H9 (cell line): ENCODE data around the gene ADAMTS16. TPM values are rescaled to one million over a fixed set of nuclear protein-coding genes. Genes with fewer than 3 reads are reported as not detected.
A peak's percentile ranks its signal among the peaks of the same experiment; 100 is the strongest.

Experiments
- DNase-seq: peaks from one replicate; pipeline ENCODE4 v3.0.0-alpha.2; 2017
- H2AFZ ChIP-seq: one replicate; pipeline ENCODE4 v1.6.1; 2013; ENCODE audit warnings: mild to moderate bottlenecking, low read length, control low read depth, moderate library complexity
- H2AK5ac ChIP-seq: 2 replicates; pipeline ENCODE4 v1.6.1; 2013; ENCODE audit warnings: low read length, control low read depth, mixed read lengths; ENCODE audit not compliant: insufficient read length
- H2BK120ac ChIP-seq: one replicate; pipeline ENCODE4 v1.6.1; 2013; ENCODE audit warnings: low read depth, mild to moderate bottlenecking, low read length, control low read depth, inconsistent platforms; ENCODE audit not compliant: poor library complexity, severe bottlenecking
- H2BK12ac ChIP-seq: 2 replicates; pipeline ENCODE4 v1.6.1; 2013; ENCODE audit warnings: low read length, control low read depth, mixed read lengths, low read depth; ENCODE audit not compliant: insufficient read length
- H2BK15ac ChIP-seq: 2 replicates; pipeline ENCODE4 v1.6.1; 2013; ENCODE audit warnings: low read depth, low read length, control low read depth
- H2BK20ac ChIP-seq: one replicate; pipeline ENCODE4 v1.6.1; 2013; ENCODE audit warnings: low read depth, mild to moderate bottlenecking, low read length, control low read depth, inconsistent platforms; ENCODE audit not compliant: poor library complexity, severe bottlenecking
- H2BK5ac ChIP-seq: 2 replicates; pipeline ENCODE4 v1.6.1; 2013; ENCODE audit warnings: low read length, control low read depth, mixed read lengths; ENCODE audit not compliant: insufficient read length
- H3K14ac ChIP-seq: 2 replicates; pipeline ENCODE4 v1.6.1; 2013; ENCODE audit warnings: low read length, control low read depth; ENCODE audit not compliant: insufficient read depth
- H3K18ac ChIP-seq: 2 replicates; pipeline ENCODE4 v1.6.1; 2013; ENCODE audit warnings: low read depth, mild to moderate bottlenecking, mixed read lengths, low read length, control low read depth; ENCODE audit not compliant: insufficient read length
- H3K23ac ChIP-seq: 2 replicates; pipeline ENCODE4 v1.6.1; 2013; ENCODE audit warnings: low read length, control low read depth, mixed read lengths, low read depth; ENCODE audit not compliant: insufficient read length
- H3K23me2 ChIP-seq: 2 replicates; pipeline ENCODE4 v1.6.1; 2013; ENCODE audit warnings: low read depth, mild to moderate bottlenecking, mixed read lengths, low read length, control low read depth; ENCODE audit not compliant: insufficient read length, poor library complexity, severe bottlenecking
- H3K27ac ChIP-seq: 2 replicates; pipeline ENCODE4 v1.5.1; 2013; ENCODE audit warnings: low read length, control low read depth, mixed read lengths, low read depth; ENCODE audit not compliant: insufficient read length
- H3K27me3 ChIP-seq: 2 replicates; pipeline ENCODE4 v1.6.1; 2013; ENCODE audit warnings: low read length, control low read depth, inconsistent platforms; ENCODE audit not compliant: insufficient read depth
- H3K4ac ChIP-seq: 2 replicates; pipeline ENCODE4 v1.6.1; 2013; ENCODE audit warnings: low read depth, mild to moderate bottlenecking, control low read depth, inconsistent platforms, low read length, moderate library complexity
- H3K4me1 ChIP-seq: 2 replicates; pipeline ENCODE4 v1.6.1; 2013; ENCODE audit warnings: low read length, control low read depth, inconsistent platforms; ENCODE audit not compliant: insufficient read depth
- H3K4me2 ChIP-seq: 2 replicates; pipeline ENCODE4 v1.6.1; 2013; ENCODE audit warnings: low read length, control low read depth, mixed read lengths; ENCODE audit not compliant: insufficient read length, insufficient read depth
- H3K56ac ChIP-seq: 2 replicates; pipeline ENCODE4 v1.6.1; 2013; ENCODE audit warnings: low read depth, mild to moderate bottlenecking, mixed read lengths, low read length, control low read depth; ENCODE audit not compliant: insufficient read length
- H3K79me1 ChIP-seq: 2 replicates; pipeline ENCODE4 v1.6.1; 2013; ENCODE audit warnings: low read depth, mild to moderate bottlenecking, moderate library complexity, low read length, control low read depth, inconsistent platforms; ENCODE audit not compliant: insufficient read depth, poor library complexity, severe bottlenecking
- H3K79me2 ChIP-seq: 2 replicates; pipeline ENCODE4 v1.6.1; 2013; ENCODE audit warnings: low read length, control low read depth, inconsistent platforms; ENCODE audit not compliant: insufficient read depth
- H3K9ac ChIP-seq: 2 replicates; pipeline ENCODE4 v1.6.1; 2013; ENCODE audit warnings: low read length, control low read depth, mixed read lengths; ENCODE audit not compliant: insufficient read length; ENCODE audit errors: extremely low read depth
- H3K9me3 ChIP-seq: one replicate; pipeline ENCODE4 v1.6.1; 2013; ENCODE audit warnings: low read depth, low read length, inconsistent platforms; ENCODE audit not compliant: control insufficient read depth
- H3T11ph ChIP-seq: one replicate; pipeline ENCODE4 v1.6.1; 2013; ENCODE audit warnings: mild to moderate bottlenecking, low read length, control low read depth, inconsistent platforms
- H4K20me1 ChIP-seq: one replicate; pipeline ENCODE4 v1.6.1; 2013; ENCODE audit not compliant: control insufficient read depth, insufficient read length, insufficient read depth
- H4K5ac ChIP-seq: 2 replicates; pipeline ENCODE4 v1.6.1; 2013; ENCODE audit warnings: low read depth, mild to moderate bottlenecking, mixed read lengths, low read length, control low read depth; ENCODE audit not compliant: insufficient read length
- H4K8ac ChIP-seq: replicated peaks from 2 replicates; pipeline ENCODE4 v1.6.1; 2013; ENCODE audit warnings: low read length, control low read depth, mixed read lengths, low read depth; ENCODE audit not compliant: insufficient read length
- H4K91ac ChIP-seq: 2 replicates; pipeline ENCODE4 v1.6.1; 2013; ENCODE audit warnings: low read depth, mild to moderate bottlenecking, moderate library complexity, mixed read lengths, low read length, control low read depth; ENCODE audit not compliant: insufficient read length
- H3K27ac Mint-ChIP-seq, 3 experiments: 2 replicates in 2 of 3; 3 replicates in 1 of 3; pipeline ENCODE4 v1.8.0; 2020 to 2021; ENCODE audit warnings: mixed read lengths in 3 of 3, mild to moderate bottlenecking in 1 of 3, moderate library complexity in 1 of 3
- H3K27me3 Mint-ChIP-seq: 2 replicates; pipeline ENCODE4 v1.8.0; 2021; ENCODE audit warnings: low read depth, mild to moderate bottlenecking, moderate library complexity, mixed read lengths
- H3K36me3 Mint-ChIP-seq, 3 experiments: 2 replicates in 2 of 3; 3 replicates in 1 of 3; pipeline ENCODE4 v1.8.0; 2020 to 2021; ENCODE audit warnings: low read depth in 3 of 3, mixed read lengths in 3 of 3; ENCODE audit not compliant: insufficient read depth in 1 of 3
- H3K4me1 Mint-ChIP-seq, 2 experiments: 2 replicates each; pipeline ENCODE4 v1.8.0; 2020; ENCODE audit warnings: mixed read lengths in 2 of 2
- H3K4me3 Mint-ChIP-seq, 2 experiments: 2 replicates in 1 of 2; 3 replicates in 1 of 2; pipeline ENCODE4 v1.8.0; 2020 to 2021; ENCODE audit warnings: mild to moderate bottlenecking in 2 of 2, mixed read lengths in 2 of 2, moderate library complexity in 1 of 2
- H3K9me3 Mint-ChIP-seq, 2 experiments: 2 replicates in 1 of 2; 3 replicates in 1 of 2; pipeline ENCODE4 v1.8.0; 2020; ENCODE audit warnings: mild to moderate bottlenecking in 2 of 2, mixed read lengths in 2 of 2, moderate library complexity in 1 of 2
- CTCF ChIP-seq: fragments of 200-600 bp; sonication (generic); conservative IDR thresholded peaks from 3 replicates; pipeline ENCODE4 v1.8.0; 2021; ENCODE audit warnings: antibody characterized with exemption, mild to moderate bottlenecking
- WGBS: extraction: QIAGEN DNeasy Blood & Tissue Kit; methylation state at CpG from one replicate; pipeline ENCODE4 v1.1.7; 2013; ENCODE audit warnings: missing lambda C conversion rate, low lambda C conversion rate, mixed read lengths; ENCODE audit not compliant: insufficient read length; ENCODE audit errors: extremely low coverage; 5-methylcytosine and 5-hydroxymethylcytosine counted together
- total RNA-seq: library from RNA; stranded (reverse); gene quantifications from 2 replicates; pipeline ENCODE4 v1.2.1, GENCODE V29; 2021

The ADAMTS16 gene
- total RNA-seq, 1 experiment from 2014 or later: 4.5 TPM

DNA sequence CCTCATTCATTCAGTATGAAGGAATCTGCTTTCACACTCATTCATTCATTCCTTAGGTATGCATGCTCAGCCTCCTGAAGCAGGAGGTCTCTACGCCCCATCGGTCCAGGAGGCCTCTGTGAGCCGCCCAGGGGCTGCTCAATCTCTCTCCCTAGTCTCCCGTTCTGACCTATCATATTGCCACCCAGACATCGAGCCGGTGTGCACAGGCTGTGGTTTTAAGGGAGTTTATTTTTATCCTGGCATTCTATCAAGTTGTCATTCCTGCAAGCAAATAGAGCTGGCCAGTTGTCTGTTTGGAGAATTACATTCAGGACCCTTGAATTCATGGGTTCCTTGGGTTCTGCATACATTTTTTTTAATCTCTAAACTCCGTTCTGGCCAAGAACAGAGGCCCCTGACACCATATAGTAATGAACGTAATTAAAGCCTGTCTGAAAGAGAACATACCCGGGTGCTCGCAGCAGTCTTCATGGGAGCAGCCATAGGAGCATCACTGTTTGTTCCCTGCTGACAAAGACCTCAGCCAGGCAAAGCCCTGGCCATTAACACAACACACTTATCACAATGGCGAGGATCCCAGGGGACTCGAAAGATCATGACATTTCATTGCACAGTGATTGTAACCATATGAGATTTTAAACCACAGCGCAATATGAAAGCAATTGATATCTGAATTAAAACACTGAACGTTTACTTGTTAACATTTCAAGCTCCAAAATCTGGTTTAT, 80.9 kb downstream of the ADAMTS16 start:
- no peak overlapping the region for H3K56ac ChIP-seq
- no peaks in the 10 kb centered on the region for H3K27me3 ChIP-seq
- WGBS: no CpG with 5 or more reads among the region's 14 CpGs
- H3K18ac ChIP-seq: no peak overlapping the region
- no peak for TF ChIP-seq CTCF
- no peak overlapping the region for H2BK12ac ChIP-seq
- no peak overlapping the region for H3K9ac ChIP-seq
- no peak overlapping the region for H4K91ac ChIP-seq
- no peak overlapping the region for H4K8ac ChIP-seq
- Mint-ChIP-seq H3K4me3 (no peak overlapping the region), H3K27ac (peak overlapping the region in 2 of 3 experiments; percentile 41 to 73; a peak in 3 of 7 replicates), H3K27me3 (no peaks in the 10 kb centered on the region), H3K9me3 (no peaks in the 10 kb centered on the region), H3K36me3 (no peaks in the 10 kb centered on the region), H3K4me1 (peaks cover 9 to 10% of the 10 kb centered on the region in 2 experiments; a peak in 3 of 4 replicates)
- no peak overlapping the region for H4K5ac ChIP-seq
- H2BK20ac ChIP-seq: no peak overlapping the region
- H3T11ph ChIP-seq: no peak overlapping the region
- no peak overlapping the region for H3K27ac ChIP-seq
- H3K79me1 ChIP-seq: no peaks in the 10 kb centered on the region
- H2BK120ac ChIP-seq: no peak overlapping the region
- H2BK5ac ChIP-seq: no peak overlapping the region
- no peaks in the 10 kb centered on the region; the same call in 1 of the 2 replicates for H3K4me1 ChIP-seq
- H3K4me2 ChIP-seq: no peak overlapping the region
- H2AK5ac ChIP-seq: no peak overlapping the region
- DNase-seq: no peak
- no peaks in the 10 kb centered on the region for H4K20me1 ChIP-seq
- H2BK15ac ChIP-seq: no peak overlapping the region
- no peaks in the 10 kb centered on the region for H3K9me3 ChIP-seq
- no peaks in the 10 kb centered on the region for H3K79me2 ChIP-seq
- H3K23me2 ChIP-seq: no peaks in the 10 kb centered on the region
- H2AFZ ChIP-seq: no peak overlapping the region
- no peak overlapping the region for H3K23ac ChIP-seq
- H3K14ac ChIP-seq: no peak overlapping the region
- H3K4ac ChIP-seq: no peak overlapping the region
